Measurements from ENCODE around the gene PPP2R5C.
A peak's percentile ranks its signal among the peaks of the same experiment; 100 is the strongest.

PPP2R5C gene

GRCh38 chr14:101755591-101756324 lies 5.8 kb upstream of the PPP2R5C start:
- DNase-seq = no peak

DNA sequence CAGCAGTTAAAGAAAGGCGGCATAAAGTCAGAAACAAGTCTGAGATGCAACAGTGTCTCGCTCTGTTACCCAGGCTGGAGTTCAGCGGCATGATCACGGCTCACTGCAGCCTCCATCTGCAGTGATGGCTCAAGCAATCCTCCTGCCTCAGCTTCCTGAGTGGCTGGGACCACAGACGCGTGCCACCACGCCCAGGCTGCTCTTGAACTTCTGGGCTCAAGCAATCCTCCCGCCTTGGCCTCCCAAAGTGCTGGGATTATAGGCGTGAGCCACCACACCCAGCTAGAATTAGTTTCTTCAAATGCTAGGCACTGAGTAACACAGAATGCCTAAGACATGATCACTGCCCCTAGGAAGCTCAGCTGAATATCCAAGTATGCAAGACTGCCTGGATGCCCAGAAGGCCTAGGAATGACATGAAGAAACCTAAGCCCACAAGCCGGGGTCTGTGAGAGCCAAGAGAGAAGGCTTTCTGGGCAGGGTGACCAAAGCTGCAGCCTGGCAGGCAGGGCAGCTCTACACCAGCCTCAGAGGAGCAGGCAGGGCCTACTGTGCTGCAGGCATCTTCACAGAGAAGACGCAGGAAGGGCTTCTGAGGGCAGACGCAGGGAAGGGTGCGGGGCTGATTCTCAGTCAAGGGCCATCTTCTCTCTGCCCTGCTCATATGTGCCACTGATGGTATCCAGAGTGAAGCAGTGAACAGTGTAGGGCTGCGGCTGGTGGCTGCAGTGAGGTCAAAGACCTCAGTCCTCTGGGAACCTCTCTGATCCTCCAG lies 4.3 kb upstream of the PPP2R5C start:
- DNase-seq = no peak

GRCh38 chr14:101757839-101758211 lies 3.7 kb upstream of the PPP2R5C start:
- no peak for DNase-seq

- no peak for DNase-seq
Observed at GRCh38 chr14:101758913-101759593, 2.5 kb upstream of the PPP2R5C start.

DNA sequence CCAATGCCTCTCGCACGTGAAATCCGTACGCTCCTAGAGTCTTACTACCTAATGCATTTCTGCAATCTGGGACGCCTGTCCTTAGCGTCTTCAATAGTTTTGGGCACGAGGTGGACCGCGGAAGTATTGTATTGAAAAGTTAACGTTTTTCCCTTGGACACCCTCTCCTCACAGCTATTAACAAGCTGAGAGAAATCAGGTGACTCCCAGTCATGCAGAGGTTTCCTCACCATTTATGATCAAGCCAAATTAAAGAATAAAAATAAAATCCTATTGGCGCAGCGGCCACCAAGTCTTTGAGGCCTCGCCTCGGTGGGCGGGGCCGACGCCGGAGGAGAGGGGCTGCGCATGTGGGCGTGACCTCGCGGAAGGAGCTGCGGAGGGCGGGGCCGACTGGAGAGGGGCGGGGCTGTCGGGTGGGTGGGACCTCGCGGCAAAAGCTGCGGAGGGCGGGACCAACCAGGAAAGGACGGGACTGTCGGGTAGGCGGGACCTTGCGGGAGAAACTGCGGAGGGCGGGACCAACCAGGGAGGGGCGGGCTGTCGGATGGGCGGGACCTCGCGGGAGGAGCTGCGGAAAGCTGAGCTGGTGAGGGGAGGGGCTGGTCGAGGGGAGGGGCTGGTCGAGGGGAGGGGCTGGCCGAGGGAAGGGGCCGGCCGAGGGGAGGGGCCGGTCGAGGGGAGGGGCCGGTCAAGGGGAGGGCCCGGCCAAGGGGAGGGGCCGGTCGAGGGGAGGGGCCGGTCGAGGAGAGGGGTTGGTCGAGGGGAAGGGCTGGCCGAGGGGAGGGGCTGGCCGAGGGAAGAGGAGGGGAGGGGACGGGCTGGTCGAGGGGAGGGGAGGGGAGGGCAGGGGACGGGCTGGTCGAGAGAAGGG lies 1.1 kb upstream of the PPP2R5C start:
- peak; percentile 98 for DNase-seq

DNA sequence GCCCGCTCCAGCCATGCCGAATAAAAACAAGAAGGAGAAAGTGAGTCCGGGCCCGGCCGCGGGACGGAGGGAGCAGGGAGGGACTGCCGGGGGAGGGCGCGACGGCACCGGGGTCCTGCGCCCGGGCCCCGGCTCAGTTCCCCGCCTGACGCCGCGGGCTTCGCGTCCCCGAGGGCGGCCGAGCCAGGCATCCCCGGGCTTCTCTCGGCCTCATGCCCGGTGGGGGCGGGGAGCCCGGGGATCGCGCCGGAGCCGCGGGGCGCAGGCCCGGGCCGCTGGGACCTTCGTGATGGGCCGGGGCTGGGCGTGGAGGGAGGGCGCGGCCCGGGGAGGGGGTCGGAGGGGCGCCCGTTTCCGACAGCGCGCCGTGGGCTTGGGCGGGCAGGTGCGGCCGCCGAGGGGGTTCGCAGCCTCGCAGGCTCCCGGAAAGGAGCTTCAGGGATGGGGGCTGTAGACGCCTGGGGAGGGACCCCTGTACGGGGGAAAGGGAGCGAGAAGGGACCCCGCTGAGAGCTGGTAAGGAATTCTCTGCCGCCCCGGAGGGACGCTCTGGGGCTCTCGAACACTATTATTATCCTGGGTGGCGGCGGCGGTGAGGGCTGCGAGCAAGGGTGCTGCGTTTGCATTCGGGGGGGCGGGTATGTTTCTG lies 496 bp downstream of the PPP2R5C start:
- DNase-seq = peak; percentile 46

- no peak for DNase-seq
Observed at GRCh38 chr14:101762530-101763101, 1.1 kb downstream of the PPP2R5C start.

DNA sequence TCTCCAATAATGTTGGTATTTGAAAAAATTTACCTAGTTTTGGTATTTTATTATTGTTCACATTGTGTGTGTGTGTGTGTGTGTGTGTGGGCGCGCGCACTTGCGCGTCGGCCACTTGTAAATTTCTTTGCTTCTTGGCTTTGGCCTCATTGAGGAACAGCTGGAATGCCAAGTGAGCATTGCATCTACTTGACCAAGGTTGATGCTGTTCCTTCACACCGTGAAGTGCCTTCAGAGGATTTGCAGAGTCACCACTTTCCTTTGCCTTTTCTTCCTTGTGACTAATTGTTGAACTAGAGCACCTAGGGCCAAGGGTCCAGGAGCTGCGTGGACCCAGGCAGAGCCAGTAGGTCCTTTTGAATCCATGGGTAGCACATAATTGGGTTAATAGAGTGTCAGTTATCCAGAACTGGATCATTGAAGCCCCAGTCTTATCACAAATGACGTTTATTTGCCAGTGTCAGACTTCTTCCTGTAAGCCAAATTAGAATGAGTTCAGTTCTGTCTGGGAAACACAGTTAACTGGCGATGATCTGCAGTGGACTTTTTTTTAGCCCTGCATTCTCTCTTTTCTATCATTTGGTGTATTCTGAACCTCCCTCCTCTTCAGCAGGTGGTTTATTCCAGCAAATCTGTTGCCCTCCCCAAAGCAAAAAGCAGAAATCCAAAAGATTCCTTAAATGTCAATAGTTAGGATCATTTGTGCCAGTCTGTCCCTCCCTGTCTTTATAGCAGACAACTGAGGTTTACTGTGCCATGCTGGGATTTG lies 2.6 kb downstream of the PPP2R5C start:
- DNase-seq = no peak

DNA sequence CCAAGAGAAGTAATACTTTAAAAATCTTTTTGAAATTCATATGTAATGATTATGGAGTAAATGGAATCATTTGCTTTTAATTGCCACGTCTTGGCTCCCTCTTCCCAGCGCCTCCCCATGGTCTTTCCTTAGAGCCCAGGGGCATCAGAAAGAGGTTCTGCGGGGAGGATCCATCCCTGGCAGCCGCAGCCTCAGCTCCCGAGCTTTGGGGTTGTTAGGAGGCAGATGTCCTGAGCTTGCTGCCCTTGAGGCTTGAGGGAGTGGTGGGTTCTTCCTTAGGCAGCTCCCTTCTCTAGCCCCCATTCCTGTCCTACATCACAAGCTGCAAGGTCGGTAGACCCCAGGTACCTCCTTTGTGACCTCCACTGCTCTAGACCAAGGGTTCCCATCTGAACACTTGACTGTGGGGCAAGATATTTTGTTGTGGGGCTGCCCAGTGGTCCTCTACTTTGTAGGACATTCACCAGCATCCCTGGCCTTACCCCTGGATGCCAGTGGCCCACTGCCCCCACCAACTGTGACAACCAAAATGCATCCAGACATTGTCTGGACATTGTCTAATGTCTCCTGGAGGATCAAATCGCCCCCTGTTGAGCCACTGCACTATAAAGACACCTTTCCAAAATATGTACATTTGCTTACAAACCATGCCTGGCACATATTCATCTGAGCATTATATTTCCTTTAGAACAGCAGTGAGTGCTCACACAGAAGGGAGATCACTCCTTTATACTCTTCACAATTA lies 6.3 kb downstream of the PPP2R5C start:
- DNase-seq = no peak

DNA sequence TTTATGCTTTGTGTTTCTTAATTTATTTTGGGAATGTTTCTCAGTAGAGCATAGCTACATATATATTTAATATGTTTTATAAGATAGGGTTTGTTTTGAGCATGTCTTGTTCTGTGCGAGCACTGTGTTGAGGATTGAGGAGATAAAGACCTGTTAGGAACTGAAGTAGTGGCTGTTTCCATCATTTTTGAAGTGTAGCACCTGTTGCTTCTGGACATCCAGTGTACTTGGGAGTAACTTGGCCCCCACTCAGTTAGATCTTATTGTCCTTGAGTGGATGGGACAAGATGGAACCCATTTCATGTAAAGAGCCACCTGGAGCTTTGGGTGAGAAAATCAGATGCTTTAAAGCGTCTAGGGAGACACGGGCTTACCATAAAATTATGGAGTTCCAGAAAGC lies 8.7 kb downstream of the PPP2R5C start:
- DNase-seq = no peak

DNA sequence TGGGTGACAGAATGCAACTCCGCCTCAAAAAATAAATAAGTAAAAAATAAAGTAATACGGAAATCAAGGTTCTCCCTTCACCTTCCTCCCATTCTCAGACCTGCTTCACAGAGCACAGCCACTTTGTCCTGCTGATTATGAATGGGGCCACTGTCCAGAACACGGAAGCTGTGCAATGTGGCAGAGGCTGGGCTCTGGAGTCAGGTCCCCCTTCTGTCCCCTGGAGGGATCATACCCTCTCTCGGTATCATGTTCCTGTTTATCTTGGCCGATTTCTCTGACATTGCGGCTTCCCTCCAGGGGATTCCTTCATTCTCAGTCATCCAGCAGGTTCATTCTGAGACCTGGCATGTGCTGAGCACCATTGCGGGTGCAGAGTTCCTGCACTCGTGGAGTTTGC lies 11.3 kb downstream of the PPP2R5C start:
- DNase-seq = no peak

- no peak for DNase-seq
Observed at GRCh38 chr14:101773378-101773777, 11.9 kb downstream of the PPP2R5C start.

DNA sequence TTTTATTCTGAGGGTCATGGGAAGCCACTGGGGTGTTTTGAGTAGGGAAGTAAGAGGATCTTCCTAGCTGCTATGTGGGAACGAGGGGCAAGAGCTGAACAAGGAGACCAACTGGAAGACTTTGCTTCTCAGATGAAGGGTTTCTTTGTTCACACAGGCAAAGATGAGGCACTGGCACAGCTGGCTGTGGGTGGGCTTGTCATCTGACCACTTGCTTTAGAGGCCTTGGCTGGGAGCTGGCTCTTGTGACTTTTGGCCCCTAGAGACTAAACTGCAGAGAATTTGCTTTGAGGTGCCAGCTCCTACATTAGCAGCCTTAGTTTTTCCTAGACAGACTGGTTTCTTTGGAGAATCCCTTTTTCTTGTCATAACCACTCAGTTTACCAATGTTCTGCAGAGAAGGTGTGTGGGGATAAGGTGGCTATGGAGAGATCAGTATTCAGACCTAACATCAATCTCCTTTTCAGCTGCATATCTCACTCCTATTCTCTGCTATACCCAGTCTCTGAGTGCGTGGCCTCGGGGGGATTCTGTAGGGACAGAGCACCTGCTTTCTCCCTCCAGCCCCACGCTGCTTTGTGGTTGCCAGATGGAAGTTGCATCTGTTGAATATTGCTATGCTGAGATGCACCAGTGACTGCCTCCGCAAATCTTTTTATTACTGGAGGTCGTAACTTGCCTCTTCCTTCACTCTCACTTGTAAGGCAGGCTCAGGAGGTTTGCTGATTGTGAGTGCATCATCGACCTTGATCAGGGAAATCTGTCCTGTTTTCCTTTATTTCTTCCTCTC lies 12.7 kb downstream of the PPP2R5C start:
- DNase-seq = peak; percentile 43

DNA sequence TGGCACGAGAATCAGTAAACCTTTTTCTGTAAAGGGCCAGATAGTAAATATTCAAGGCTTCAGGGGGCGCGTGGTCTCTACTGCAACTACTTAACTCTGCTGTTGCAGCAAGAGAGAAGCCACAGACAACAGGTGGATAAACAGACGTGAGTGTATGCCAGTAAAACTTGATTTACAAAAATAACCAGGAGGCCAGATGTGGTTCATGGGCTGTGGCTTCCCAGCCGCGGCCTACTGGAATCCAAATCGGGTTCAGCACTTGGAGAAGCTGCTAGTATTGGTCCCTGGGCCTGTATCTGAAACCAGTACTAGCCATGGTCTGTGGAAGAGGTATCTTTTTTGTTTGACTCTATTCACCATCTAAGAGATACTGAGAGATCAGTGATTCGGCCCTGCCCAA lies 13.3 kb downstream of the PPP2R5C start:
- no peak for DNase-seq

DNA sequence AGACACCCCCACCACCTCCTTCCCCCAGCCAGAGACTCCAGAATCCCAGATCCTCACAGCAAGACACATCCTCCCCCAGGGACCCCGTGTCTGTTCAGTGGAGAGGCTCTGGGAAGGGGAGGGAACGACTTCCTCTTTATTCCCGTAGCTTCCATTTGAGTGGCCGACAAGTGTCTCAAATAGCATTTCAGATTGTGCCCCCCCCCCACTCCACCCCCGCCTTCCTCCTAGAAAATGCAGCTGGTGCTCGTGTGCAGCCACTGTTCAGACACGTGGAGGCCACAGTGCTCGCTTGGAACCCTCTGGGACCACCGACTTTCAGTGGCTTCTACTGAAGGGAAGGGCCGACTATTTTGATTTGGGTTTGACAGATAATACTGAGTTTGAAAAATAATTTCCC lies 14.3 kb downstream of the PPP2R5C start:
- no peak for DNase-seq

GRCh38 chr14:101776344-101776743 lies 14.8 kb downstream of the PPP2R5C start:
- no peak for DNase-seq

DNA sequence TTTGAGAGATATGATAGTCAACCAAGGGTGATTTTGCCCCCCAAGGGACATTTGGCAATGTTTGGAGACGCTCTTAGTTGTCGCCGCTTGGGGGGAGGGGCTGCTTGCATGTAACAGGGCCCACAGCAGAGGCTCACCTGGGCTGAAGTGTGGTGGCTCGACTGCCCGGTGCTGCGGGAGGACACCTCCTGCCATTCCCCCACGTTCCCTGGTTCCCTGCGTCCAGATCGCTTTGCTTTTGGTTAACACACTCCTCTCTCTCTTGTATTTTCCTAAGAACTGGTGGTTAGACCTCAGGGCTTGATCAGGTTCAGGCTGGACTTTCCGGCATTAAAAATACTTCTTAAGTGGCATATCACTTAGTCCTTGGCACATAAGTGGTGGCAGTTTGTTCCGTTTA lies 18.9 kb downstream of the PPP2R5C start:
- DNase-seq = no peak

- DNase-seq = no peak
Observed at GRCh38 chr14:101780887-101781239, 19.4 kb downstream of the PPP2R5C start.

GRCh38 chr14:101781240-101782061 lies 19.9 kb downstream of the PPP2R5C start:
- no peak for DNase-seq
